Mesendoderm (in vitro differentiated cells): ENCODE data around the gene SNX8.

Source experiments
- DNase-seq: peaks from one replicate; pipeline ENCODE4 v3.0.0; 2013
- H2AK5ac ChIP-seq: 2 replicates; pipeline ENCODE4 v1.6.1; 2013; ENCODE audit warnings: low read length, inconsistent platforms
- H2BK120ac ChIP-seq: 2 replicates; pipeline ENCODE4 v1.6.1; 2013; ENCODE audit warnings: low read depth, mild to moderate bottlenecking, low read length, moderate library complexity, mixed read lengths
- H2BK15ac ChIP-seq: replicated peaks from 2 replicates; pipeline ENCODE4 v1.6.1; 2013; ENCODE audit warnings: low read depth, mild to moderate bottlenecking, moderate library complexity
- H2BK5ac ChIP-seq: 2 replicates; pipeline ENCODE4 v1.6.1; 2013; ENCODE audit warnings: low read length, inconsistent platforms
- H3K18ac ChIP-seq: 2 replicates; pipeline ENCODE4 v1.6.1; 2013; ENCODE audit warnings: mild to moderate bottlenecking, low read length, mixed read lengths
- H3K23ac ChIP-seq: one replicate; pipeline ENCODE4 v1.6.1; 2013; ENCODE audit warnings: low read length
- H3K27ac ChIP-seq: 2 replicates; pipeline ENCODE4 v1.5.1; 2013; ENCODE audit warnings: low read depth, mild to moderate bottlenecking, inconsistent platforms, low read length, moderate library complexity
- H3K27me3 ChIP-seq: 2 replicates; pipeline ENCODE4 v1.6.1; 2013; ENCODE audit warnings: low read length, control low read depth, mild to moderate bottlenecking, inconsistent platforms; ENCODE audit not compliant: insufficient read depth, poor library complexity
- H3K36me3 ChIP-seq: 2 replicates; pipeline ENCODE4 v1.6.1; 2013; ENCODE audit warnings: low read length, inconsistent platforms; ENCODE audit not compliant: control insufficient read depth, insufficient read depth
- H3K4ac ChIP-seq: one replicate; pipeline ENCODE4 v1.6.1; 2013; ENCODE audit warnings: low read depth, mild to moderate bottlenecking, low read length, moderate library complexity
- H3K4me1 ChIP-seq: 2 replicates; pipeline ENCODE4 v1.6.1; 2013; ENCODE audit warnings: low read depth, low read length, inconsistent platforms; ENCODE audit not compliant: control insufficient read depth
- H3K4me2 ChIP-seq: 2 replicates; pipeline ENCODE4 v1.6.1; 2013; ENCODE audit warnings: low read length
- H3K4me3 ChIP-seq: 2 replicates; pipeline ENCODE4 v1.5.1; 2013; ENCODE audit warnings: mild to moderate bottlenecking, low read length
- H3K56ac ChIP-seq: one replicate; pipeline ENCODE4 v1.6.1; 2013; ENCODE audit warnings: low read length
- H3K79me1 ChIP-seq: 2 replicates; pipeline ENCODE4 v1.6.1; 2013; ENCODE audit warnings: low read length, inconsistent platforms
- H3K79me2 ChIP-seq: 2 replicates; pipeline ENCODE4 v1.6.1; 2013; ENCODE audit warnings: mild to moderate bottlenecking, low read length; ENCODE audit not compliant: control insufficient read depth, insufficient read depth
- H3K9ac ChIP-seq: 2 replicates; pipeline ENCODE4 v1.6.1; 2013; ENCODE audit warnings: low read length, inconsistent platforms
- H4K5ac ChIP-seq: one replicate; pipeline ENCODE4 v1.6.1; 2013; ENCODE audit warnings: low read length
- H4K8ac ChIP-seq: one replicate; pipeline ENCODE4 v1.6.1; 2013; ENCODE audit warnings: low read depth, mild to moderate bottlenecking, control low read depth, low read length, moderate library complexity
- WGBS: extraction: QIAGEN DNeasy Blood & Tissue Kit; methylation state at CpG from one replicate; pipeline ENCODE4 v1.1.7; 2013; ENCODE audit warnings: low lambda C conversion rate, missing lambda C conversion rate; ENCODE audit not compliant: insufficient coverage; ENCODE audit errors: extremely low coverage; 5-methylcytosine and 5-hydroxymethylcytosine counted together

SNX8 gene

DNA sequence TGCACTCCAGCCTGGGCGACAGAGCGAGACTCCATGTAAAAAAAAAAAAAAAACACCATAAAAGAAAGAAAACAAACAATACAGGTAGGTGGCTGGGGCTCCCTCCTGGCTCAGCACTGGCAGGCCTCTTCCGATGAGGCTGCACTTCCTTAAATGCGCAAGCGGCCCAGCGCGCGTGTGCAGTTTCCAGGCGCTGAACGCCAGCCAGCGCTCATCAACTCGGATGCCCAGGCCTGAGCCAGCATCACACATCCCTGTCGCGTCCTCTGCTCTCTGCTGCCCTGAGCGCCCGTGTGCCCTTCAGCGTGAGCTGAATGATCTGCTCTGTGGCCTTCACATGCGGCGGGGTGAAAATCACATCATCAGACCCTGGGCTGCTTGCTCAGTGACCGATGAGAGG is 40.4 kb downstream of the SNX8 start:
- Histone ChIP-seq H2BK120ac (no peak overlapping the region), H3K4ac (no peak overlapping the region), H3K36me3 (no peaks in the 10 kb centered on the region), H3K79me1 (no peaks in the 10 kb centered on the region), H3K4me3 (no peak overlapping the region), H3K27ac (no peak overlapping the region), H3K23ac (no peak overlapping the region), H4K5ac (no peak overlapping the region), H2BK15ac (no peak overlapping the region), H3K4me2 (no peak overlapping the region), H4K8ac (no peak overlapping the region), H3K18ac (no peak overlapping the region), H3K4me1 (peaks cover 4% of the 10 kb centered on the region), H2BK5ac (no peak overlapping the region), H3K56ac (no peak overlapping the region), H3K27me3 (no peaks in the 10 kb centered on the region), H3K79me2 (no peaks in the 10 kb centered on the region), H2AK5ac (no peak overlapping the region), H3K9ac (no peak overlapping the region)
- DNase-seq: no peak
- WGBS: no CpG with 5 or more reads among the region's 20 CpGs

DNA sequence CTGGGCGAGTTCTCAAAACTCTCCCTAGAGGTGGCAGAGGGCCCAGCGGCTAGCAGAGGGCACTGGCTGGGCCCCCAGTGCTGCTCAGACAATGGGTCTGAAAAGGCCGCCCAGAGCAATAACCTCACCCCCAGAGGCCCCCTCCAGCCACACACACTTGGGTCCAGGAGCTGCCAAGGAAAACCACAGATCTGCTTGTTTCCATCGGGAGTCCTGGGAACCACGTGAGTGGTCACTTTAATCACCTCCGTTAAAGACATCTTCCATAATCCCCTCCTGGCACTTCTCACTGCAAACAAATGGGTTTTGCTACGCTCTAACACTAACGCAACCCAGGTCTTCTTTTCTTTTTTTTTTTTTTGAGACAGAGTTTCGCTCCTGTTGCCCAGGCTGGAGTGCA is 42.2 kb downstream of the SNX8 start:
- Histone ChIP-seq H3K36me3 (no peaks in the 10 kb centered on the region), H3K27ac (no peak overlapping the region), H2BK120ac (no peak overlapping the region), H3K79me1 (no peaks in the 10 kb centered on the region), H2AK5ac (no peak overlapping the region), H3K56ac (no peak overlapping the region), H2BK5ac (no peak overlapping the region), H4K8ac (no peak overlapping the region), H2BK15ac (no peak overlapping the region), H3K27me3 (no peaks in the 10 kb centered on the region), H3K79me2 (no peaks in the 10 kb centered on the region), H3K4me3 (no peak overlapping the region), H4K5ac (no peak overlapping the region), H3K18ac (no peak overlapping the region), H3K4ac (no peak overlapping the region), H3K23ac (no peak overlapping the region), H3K4me2 (no peak overlapping the region), H3K9ac (no peak overlapping the region), H3K4me1 (peaks cover 4% of the 10 kb centered on the region)
- no peak for DNase-seq
- no CpG with 5 or more reads among the region's 9 CpGs for WGBS

DNA sequence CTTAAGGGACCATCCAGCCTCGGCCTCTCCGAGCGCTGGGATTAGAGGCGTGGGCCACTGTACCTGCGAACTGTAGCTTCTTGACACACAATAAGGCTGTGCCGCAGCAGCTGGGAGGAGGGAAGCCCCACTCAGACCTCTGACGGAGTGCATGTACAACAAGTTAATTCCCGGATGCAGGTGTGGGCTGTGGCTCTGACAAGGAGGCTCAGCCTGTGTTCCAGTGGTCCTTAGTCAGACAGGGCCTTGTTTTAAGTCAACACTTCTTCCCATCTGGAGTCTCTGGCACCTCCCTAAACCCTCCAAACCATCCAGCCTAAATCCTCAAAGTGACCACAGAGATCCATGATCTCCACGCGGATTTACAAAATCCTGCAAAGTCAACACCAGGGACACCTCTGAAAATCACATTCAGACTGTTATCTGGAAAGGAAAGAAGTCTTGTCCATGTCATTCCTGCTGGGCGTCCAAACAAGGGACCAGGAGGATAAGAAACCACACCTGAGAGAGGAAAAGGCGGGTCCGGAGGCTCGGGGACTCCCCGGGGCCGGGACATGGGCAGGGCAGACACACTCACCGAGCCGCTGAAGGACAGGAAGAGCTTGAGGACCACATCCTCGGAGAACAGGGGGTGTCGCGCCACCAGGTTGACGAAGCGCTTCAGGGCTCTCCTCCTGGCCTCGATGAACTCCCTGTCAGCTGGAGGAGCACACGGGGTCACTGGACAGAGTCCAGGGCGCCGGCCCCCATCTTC is 42.8 kb downstream of the SNX8 start:
- Histone ChIP-seq H2BK15ac (no peak overlapping the region), H3K79me2 (no peaks in the 10 kb centered on the region), H2AK5ac (no peak overlapping the region), H3K27me3 (no peaks in the 10 kb centered on the region), H3K4me2 (no peak overlapping the region), H3K4me3 (no peak overlapping the region), H3K23ac (no peak overlapping the region), H2BK5ac (no peak overlapping the region), H3K4ac (no peak overlapping the region), H3K9ac (no peak overlapping the region), H4K5ac (no peak overlapping the region), H2BK120ac (no peak overlapping the region), H3K27ac (no peak overlapping the region), H4K8ac (no peak overlapping the region), H3K4me1 (peaks cover 4% of the 10 kb centered on the region), H3K36me3 (no peaks in the 10 kb centered on the region), H3K56ac (no peak overlapping the region), H3K18ac (no peak overlapping the region), H3K79me1 (no peaks in the 10 kb centered on the region)
- WGBS: no CpG with 5 or more reads among the region's 27 CpGs
- DNase-seq: no peak

DNA sequence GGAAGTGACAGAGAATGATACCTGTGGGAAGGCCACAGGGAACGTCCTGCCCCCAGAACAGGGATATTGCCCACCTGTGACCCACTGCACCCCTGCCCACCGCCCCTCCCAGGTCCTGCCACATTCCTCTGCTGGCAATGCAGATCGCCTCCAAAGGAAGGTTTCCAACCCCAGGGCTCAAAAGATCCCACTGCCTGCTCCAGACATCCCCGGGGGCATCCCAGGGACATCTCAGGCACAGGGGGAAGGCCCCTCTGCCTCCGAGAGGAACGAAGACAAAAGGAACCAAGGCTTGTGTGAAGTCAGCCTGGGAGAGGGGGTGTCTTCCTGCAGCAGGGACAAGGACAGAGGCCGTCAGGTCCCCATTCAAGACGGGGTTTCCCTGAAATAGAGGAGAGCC is 43.7 kb downstream of the SNX8 start:
- H3K27ac ChIP-seq: peak overlapping the region; percentile 8
- WGBS: no CpG with 5 or more reads among the region's 8 CpGs

DNA sequence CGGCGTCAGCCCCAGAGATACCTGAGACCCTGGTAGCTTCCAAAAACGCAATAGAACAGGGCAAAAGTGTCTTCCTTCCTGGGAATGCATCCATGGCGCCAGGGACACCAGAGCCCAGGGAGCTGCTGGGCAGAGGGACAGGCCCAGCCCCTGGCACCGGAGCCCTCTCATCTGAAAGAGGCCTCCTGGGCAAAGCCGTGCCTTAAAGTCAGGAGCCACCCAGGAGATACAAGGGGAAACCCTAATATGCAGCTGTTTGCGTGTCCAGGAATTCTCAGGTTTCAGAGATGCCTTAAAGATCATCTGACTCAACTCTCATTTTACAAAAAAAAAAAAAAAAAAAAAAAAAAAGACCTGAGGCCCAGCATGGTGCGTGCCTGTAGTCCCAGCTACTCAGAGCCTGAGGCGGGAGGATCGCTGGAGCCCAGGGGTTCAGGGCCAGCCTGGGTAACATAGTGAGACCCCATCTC is 44.2 kb downstream of the SNX8 start:
- Histone ChIP-seq H3K79me1 (no peaks in the 10 kb centered on the region), H2BK15ac (no peak overlapping the region), H3K79me2 (no peaks in the 10 kb centered on the region), H3K36me3 (no peaks in the 10 kb centered on the region), H3K27ac (peak overlapping the region; percentile 89), H3K4ac (no peak overlapping the region), H2AK5ac (no peak overlapping the region), H3K27me3 (no peaks in the 10 kb centered on the region), H3K4me2 (no peak overlapping the region), H3K4me1 (peaks cover 4% of the 10 kb centered on the region), H3K56ac (peak overlapping the region; percentile 44), H3K23ac (no peak overlapping the region), H2BK120ac (no peak overlapping the region), H4K5ac (no peak overlapping the region), H3K18ac (no peak overlapping the region), H3K9ac (peak overlapping the region; percentile 3), H2BK5ac (no peak overlapping the region), H4K8ac (no peak overlapping the region), H3K4me3 (no peak overlapping the region)
- DNase-seq: no peak
- no CpG with 5 or more reads among the region's 10 CpGs for whole genome bisulfite sequencing

More for the DNA sequence above, 43.7 kb downstream of the SNX8 start:
- H3K79me1 ChIP-seq: no peaks in the 10 kb centered on the region
- H3K4ac ChIP-seq: no peak overlapping the region
- no peak overlapping the region for H2BK15ac ChIP-seq
- H3K9ac ChIP-seq: no peak overlapping the region
- H3K4me1 ChIP-seq: peaks cover 4% of the 10 kb centered on the region
- no peak overlapping the region for H3K23ac ChIP-seq
- H3K56ac ChIP-seq: peak overlapping the region; percentile 34
- no peak overlapping the region for H2BK5ac ChIP-seq
- H3K79me2 ChIP-seq: no peaks in the 10 kb centered on the region
- DNase-seq: peak; percentile 19
- no peak overlapping the region for H2AK5ac ChIP-seq
- no peaks in the 10 kb centered on the region for H3K36me3 ChIP-seq
- H2BK120ac ChIP-seq: no peak overlapping the region
- H4K8ac ChIP-seq: no peak overlapping the region
- H3K4me2 ChIP-seq: no peak overlapping the region
- H3K4me3 ChIP-seq: no peak overlapping the region
- no peak overlapping the region for H3K18ac ChIP-seq
- H3K27me3 ChIP-seq: no peaks in the 10 kb centered on the region
- no peak overlapping the region for H4K5ac ChIP-seq
